Activated T-helper 9 cell treated with anti-CD3 and anti-CD28 coated beads, Interleukin-2, amount 50 U/mL, for 16 hours (primary cell): Measurements from ENCODE around the gene CSRNP2.
"Not testable (repeated sequence)": the region's sequence is repeated elsewhere in the genome, so short reads cannot be mapped to it uniquely, and the experiment has no call there.

Source experiments
- DNase-seq: peaks from one replicate; pipeline ENCODE4 v3.0.0-alpha.2; 2020; ENCODE audit warnings: low read depth

CSRNP2 gene, protein sequence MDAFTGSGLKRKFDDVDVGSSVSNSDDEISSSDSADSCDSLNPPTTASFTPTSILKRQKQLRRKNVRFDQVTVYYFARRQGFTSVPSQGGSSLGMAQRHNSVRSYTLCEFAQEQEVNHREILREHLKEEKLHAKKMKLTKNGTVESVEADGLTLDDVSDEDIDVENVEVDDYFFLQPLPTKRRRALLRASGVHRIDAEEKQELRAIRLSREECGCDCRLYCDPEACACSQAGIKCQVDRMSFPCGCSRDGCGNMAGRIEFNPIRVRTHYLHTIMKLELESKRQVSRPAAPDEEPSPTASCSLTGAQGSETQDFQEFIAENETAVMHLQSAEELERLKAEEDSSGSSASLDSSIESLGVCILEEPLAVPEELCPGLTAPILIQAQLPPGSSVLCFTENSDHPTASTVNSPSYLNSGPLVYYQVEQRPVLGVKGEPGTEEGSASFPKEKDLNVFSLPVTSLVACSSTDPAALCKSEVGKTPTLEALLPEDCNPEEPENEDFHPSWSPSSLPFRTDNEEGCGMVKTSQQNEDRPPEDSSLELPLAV

DNA sequence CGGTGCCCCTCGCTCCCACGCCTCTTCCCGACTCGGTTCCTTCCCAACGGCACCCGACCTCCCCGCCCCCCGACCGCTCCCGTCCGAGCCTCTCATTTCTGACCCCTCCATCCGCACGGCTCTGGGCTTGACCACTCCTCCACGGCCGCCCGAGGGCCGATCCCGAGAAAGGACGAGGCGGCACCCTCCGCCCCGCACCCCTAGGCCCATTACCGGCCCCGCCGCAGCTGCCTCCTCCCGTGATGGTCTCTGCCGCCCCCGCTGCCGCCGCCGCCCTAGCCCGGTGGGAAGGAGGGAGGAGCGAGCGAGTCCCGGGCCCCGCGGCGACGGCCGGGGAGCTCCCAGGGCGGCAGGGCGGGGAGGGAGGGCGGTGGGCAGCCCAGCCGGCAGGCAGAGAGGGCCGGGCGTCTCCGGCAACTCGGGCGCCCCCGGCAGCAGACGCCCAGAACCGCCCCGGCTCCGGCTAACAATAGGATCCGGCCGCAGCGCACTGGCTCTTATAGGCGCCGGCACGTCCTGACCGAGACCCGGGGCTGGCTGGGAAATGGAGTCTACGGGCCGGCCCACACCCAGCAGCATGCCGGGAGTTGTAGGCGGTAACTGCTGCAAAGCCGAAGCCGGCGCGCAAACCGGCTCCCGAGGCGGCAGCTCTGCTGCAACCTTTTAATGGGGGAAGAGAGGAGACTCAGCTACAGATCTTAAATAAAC lies at the start of gene CSRNP2:
CSRNP2 (minus strand) TSS at position 471 of the 708 bp plus-strand sequence. CDS start 7,035 bp downstream, outside the sequence.
- DNase-seq = peak; percentile 87

DNA sequence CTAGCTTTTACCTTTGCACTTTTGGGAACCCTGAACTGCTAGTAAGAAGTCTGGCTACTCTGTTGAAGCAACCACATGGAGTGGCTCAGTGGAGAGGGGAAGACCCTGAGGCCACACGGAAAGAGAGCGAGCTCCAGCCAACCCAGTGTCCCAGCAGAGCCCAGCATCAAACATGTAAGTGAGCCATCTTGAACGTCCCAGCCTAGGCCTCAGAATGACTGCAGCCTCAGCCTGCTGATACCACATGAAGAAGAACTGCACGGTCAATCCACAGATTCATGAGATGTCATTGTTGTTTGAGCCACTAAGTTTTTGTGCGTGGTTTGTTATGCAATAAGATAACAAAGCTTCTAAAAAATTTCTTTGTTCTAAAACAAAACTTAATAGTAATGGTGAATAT lies 49.3 kb upstream of the CSRNP2 start:
- no peak for DNase-seq

DNA sequence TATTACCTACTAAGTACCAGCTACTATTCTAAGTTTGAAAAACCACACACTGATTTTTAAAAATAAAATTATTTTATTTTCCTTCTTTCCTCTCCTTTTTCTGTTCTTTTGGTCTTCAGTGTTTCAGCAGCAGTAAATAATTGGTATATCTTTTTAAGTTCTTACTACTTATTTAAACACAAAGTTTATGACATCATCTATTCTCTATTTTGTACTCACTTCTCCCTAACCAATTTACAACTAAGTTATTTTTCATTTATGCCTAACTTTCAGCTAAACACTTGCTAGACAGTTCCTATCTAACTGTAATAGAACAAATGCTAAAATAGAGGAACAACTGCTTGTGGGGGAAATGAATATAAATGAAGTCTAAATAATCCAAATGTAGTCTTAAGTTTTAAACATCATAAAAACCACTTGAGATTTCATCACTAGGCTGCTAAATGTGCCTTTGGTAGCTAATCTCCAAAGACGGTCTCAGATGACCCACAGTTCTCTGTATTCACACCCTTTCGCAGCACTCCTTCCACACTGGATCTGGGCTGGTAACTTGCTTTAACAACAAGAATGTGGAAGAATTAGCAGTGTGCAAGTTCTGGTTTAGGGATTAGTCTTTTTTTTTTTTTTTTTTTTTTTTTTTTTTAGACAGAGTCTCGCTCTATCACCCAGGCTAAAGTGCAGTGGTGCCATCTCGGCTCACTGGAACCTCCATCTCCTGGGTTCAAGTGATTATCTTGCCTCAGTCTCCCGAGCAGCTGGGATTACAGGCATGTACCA lies 48.5 kb upstream of the CSRNP2 start:
- DNase-seq = no peak

DNA sequence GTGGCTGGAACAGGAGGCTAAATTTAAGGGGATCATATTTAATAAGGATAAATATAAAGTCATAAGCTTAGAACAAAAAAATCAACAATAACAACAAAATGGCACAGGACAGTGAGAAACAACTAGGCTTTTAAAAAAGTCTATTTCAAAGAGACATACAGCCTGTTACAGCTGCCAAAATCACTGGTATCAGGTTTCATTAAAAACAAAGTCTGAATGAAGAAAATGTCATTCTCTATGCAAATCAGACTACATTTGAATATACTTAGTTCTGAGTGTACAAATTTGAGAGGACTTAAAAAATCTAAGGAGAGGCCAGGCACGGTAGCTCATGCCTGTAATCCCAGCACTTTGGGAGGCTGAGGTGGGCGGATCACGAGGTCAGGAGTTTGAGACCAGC lies 45.5 kb upstream of the CSRNP2 start:
- DNase-seq = no peak

DNA sequence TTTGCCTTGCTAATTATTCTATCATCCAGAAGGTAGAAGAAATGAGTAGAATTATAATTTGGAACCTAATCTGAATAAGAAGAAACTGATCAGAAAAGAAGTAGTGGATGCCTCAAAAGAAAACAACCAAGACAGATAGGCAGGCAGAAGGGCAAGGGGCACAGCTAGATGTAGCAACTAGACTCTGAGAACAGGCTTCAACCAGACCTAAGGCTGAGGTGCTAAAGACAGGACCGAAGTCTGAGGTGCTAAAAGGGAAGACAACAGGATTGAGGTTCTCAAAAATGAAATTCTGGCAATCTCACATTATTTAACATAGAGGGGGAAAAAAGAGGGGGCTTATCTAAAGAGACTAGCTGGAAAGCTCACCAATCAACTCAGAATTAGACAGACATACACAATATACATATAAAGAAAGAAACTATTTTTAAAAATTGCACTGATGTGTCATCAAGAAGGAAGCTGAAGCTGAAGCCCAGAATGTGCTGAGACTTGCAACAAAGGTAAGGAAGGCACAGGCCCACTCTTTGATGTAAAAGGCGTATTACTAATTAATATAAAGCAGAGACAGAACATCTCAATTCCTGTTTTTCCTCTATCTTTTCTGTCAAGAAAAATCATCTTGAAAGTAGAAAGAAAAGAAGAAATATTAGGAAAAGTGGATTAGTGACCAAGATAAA lies 43.8 kb upstream of the CSRNP2 start:
- DNase-seq = no peak

DNA sequence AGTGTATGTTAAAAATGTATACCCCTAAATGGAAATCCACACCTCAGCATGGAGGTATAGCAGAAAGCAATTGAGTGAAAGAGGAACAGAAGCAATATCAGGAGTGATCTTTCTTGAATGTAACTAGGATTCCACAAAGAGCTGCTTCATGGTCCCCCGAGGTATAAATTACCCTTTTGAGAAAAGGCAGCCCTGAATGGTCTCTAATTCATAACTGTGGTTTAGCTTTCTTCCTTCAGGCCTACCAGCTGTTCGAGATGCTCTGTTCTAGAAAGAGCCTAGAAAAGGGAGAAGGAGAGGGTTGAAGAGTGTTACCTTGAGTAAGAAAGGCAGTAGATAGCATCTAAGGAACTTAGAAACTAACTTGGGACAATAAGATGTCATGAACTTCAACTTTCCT lies 42.9 kb upstream of the CSRNP2 start:
- no peak for DNase-seq

DNA sequence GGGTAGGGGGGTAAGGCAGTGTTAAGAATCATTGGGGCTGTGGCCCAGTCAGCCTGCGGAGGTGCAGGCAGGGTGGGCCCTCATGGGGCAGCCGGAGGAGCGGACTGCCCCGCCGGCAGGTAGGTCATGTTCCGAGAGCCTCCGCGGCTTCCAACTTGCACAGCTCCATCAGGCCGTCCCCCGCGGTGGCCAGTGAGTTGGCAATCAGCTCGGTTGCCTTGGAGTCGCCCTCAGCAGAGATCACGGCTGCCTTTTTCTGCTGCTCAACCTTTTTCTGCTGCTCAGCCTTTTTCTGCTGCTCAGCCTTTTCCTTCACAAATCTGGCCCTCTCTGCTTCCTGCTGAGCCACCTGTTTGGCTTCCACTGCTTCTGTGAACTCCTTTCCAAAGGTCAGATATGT lies 41.1 kb upstream of the CSRNP2 start:
- DNase-seq = no peak

DNA sequence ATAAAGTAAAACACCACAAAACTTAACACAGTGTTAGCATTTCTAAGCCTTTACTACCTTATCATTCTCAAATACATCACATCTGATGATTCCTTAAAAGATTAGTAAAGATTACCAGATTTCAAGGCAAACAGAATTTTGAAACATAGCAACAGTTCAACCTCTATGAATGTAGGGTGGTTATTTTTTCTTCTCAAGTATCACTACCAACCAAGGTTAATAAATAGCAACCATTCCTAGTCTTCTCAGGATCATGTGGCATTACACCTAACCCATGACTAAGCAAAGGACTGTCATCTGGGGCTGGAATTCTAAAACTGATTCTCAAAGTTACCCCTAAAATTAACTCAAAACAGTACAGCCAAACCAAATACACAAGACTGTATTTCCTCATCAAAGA lies 39.4 kb upstream of the CSRNP2 start:
- no peak for DNase-seq

DNA sequence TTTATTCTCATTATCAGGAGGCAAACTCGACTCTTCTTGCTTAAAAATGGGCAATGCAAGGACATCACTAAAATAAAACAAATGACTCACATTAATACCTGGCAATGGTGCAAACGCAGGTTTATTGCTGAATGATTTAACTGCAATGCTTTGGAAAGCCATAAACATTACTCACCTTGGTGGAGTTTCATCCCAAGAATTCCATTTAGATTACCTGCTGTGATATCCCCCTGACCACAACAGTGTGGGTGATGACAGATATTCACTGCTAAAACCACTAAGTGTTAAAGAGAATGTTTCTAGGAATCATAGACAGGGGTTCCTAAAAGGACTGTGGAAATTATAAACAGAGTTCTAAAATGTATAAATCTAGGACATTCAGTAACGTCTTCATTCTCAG lies 35.3 kb upstream of the CSRNP2 start:
- no peak for DNase-seq

DNA sequence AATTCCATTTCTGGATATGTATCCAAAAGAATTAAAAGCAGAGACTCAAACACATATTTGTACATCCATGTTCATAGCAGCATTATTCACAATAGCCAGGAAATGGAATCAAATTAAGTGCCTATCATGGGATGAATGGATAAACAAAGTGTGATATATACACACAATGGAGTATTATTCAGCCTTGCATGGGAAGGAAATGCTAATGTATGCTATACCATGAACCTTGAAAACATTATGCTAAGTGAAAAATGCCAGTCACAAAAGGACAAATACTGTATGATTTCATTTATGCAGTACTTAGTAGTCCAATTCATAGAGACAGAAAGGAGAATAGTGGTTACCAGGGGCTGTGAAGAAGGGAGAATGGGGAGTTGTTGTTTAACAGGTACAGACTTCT lies 32.1 kb upstream of the CSRNP2 start:
- no peak for DNase-seq

DNA sequence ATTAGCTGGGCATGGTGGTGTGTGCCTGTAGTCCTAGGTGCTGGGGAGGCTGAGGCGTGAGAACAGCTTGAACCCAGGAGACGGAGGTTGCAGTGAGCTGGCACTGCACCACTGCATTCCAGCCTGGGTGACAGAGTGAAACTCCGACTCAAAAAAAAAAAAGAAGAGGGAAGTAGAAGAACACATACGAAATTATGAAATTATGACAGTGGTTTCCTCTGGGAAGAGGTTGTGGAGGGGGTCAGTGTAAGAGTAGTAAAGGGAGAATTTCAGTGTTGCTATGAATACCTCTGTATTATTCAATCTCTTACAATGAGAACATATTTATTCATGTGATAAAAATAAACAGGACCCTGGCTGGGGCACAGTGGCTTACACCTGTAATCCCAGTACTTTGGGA lies 24.7 kb upstream of the CSRNP2 start:
- DNase-seq = no peak

DNA sequence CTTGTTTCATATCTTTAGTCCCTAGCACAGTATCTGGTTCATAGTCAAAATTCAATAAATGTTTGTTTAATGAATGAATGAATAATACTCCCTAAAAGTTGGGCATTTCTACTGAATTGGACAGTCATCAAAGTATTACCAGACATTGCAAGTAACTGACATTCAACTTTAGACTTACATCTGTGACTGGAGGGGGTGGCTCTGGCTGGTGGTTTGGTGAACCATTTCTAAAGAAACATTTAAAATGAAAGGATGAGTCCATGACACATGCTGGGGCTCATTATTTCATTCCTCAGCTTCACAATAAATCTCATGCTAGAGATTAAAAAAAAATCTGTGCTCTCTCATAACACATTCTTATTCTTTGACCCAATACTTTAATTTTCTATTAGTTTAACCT lies 20.6 kb upstream of the CSRNP2 start:
- no peak for DNase-seq

DNA sequence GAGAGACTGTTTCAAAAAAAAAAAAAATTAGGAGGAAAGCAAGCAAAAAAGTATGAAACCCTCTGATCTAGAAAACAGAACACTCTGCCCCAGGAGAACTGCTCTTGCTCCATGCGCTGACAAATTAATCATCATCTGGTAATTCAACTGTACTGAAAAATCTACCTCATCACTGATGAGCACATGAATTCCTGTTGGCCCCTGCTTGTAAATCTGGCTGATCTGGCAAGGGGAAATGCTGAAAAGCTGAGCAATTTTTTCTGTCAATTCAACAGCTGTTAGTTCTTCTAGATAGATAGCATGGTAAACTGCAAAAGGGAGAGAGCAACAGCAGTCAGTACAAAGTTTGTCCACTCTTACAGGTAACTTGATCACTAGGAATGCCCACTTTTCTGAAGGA lies 15.2 kb upstream of the CSRNP2 start:
- no peak for DNase-seq

DNA sequence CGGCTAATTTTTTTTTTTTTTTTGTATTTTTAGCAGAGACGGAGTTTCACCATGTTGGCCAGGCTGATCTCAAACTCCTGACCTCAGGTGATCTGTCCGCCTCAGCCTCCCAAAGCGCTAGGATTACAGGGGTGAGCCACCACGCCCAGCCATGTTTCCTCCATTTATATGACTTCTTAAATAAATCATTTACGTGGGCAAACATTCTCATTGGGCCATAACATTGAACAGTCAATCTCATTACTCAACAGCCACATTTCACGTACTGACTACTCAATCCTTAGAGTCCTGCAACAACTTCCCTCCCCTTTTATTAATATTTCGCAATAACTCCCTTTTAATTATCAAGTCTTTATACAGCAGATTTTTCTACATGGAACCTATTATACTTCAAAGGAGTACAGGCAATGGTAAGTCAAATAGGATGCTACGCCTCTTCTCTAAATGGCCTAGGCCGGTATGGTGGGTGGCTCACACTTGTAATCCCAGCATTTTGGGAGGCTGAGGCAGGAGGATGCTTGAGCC lies 7.4 kb upstream of the CSRNP2 start:
- no peak for DNase-seq

DNA sequence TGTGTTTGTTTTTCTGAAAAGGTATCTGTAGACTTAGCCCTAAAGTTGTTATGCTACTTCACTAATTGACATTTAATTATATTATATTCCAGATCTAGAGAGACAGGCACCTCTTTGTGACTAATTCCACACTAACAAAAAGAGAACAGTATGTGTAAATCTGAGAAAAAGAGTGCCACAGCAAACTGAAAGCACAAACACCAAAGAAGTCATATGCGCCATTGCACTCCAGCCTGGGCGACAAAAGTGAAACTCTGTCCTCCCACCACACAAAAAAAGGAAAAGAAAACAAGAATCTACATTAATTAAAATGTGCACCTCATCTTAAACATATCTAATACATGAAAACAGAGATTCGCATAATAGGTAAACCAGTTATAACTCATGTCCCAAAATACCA lies 4.4 kb upstream of the CSRNP2 start:
- DNase-seq = no peak

DNA sequence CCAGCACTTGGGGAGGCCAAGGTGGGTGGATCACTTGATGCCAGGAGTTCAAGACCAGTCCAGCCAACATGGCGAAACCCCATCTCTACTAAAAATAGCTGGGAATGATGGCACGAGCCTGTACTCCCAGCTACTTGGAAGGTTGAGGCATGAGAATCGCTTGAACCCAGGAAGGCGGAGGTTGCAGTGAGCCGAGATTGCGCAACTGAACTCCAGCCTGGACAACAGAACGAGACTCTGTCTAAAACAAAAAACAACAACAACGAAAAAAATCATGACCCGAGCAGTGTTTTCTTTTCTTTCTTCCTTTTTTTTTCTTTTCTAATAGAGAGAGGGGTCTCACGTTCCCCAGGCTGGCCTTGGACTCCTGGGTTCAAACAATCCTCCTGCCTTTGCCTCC lies 3.5 kb upstream of the CSRNP2 start:
- DNase-seq = no peak

DNA sequence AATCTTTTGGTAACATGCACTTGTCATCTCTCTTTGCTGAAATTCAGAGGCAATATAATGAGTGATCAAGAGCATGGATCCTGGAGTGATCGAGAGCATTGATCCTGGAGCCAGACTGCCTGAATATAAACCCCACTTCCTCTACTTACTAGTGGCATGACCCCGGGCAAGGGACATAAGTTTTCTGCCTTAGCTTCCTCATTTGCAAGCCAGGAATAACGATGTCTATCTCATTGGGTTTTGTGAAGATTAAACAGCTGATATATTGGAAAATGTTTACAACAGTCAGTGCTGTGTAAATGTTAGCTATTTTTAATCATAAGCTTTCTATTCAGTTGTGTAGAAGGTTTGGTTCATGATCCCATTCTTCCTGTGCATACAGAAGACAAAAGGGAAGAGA lies 2.4 kb upstream of the CSRNP2 start:
- no peak for DNase-seq

DNA sequence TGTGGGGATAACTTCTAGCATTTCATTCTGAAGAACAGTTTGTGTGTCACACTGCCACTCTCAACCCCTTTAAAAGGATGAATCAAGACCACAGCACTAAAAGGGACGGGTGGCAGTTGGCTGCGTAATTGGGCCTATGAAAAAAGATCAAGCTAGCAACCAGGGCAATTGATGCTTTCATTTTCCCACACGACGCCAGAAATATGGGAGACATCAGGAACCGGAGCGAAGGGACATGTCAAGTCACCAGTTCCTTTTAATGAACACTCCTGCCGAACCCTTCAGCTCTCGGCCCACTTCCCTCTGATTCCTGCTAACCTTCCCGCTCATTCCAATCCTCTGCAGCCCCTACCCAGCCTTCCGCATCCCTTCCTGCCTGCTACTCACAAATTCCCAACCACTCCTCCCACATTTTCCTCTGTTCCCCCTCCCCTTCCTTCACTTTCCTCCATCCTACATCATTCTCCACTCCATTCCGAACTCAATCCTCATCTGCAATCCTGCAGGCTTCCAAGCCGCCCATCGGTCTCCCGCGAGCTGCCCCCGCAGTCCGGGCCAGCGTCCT lies 753 bp downstream of the CSRNP2 start:
- DNase-seq = no peak

DNA sequence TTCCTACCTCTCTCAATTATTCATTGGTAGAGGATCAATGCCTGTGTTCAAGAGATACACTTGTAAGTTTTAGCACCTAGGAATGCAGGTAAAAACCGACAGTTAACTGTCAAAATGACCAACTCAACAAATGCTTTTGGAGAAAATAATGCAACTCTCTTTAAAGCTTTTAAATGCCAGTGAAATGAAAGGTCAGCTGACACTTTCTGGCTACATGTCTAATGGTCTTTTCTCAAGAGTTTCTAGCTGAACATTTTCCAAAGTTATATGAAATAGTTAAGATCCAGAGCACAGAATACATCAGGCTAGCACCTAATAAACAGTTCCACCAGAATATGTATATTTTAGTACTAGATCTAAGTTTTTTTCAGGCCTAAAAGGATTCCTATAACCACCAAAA lies 2.0 kb downstream of the CSRNP2 start:
- no peak for DNase-seq

DNA sequence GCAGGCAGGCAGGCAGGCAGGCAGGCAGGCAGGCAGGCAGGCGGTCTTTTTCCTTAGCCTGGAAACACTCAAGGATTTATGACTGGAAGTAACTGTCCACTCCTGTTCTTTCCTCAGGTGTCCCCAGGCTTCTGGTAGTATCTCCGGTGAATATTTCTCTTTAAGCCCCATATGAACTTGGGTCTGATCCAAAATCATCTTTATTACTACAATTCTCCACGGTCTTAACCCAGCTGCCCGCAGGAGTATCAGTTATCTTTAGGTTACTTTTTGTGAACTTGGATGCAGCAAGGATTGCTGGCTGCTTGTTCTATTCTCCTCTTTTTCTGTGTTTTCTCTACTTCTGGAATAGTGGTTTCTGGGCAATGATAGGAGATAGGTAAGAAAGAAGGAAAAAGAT lies 3.3 kb downstream of the CSRNP2 start:
- no peak for DNase-seq

DNA sequence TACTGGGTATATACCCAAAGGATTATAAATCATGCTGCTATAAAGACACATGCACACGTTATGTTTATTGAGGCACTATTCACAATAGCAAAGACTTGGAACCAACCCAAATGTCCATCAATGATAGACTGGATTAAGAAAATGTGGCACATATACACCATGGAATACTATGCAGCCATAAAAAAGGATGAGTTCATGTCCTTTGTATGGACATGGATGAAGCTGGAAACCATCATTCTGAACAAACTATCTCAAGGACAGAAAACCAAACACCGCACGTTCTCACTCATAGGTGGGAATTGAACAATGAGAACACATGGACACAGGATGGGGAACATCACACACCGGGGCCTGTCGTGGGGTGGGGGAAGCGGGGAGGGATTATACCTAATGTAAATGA lies 4.5 kb downstream of the CSRNP2 start:
- DNase-seq = not testable (repeated sequence)
